ENCODE results near the gene NME2.
"Not testable (repeated sequence)": the region's sequence is repeated elsewhere in the genome, so short reads cannot be mapped to it uniquely, and the experiment has no call there.

The NME2 gene

GRCh38 chr17:51166987-51167931 lies 1.0 kb downstream of the NME2 start:
- H3K36me3 ChIP-seq (ENCODE audit: insufficient read depth, low read length) = peaks cover 31% of the 10 kb centered on the region; the same call in 1 of the 2 replicates

DNA sequence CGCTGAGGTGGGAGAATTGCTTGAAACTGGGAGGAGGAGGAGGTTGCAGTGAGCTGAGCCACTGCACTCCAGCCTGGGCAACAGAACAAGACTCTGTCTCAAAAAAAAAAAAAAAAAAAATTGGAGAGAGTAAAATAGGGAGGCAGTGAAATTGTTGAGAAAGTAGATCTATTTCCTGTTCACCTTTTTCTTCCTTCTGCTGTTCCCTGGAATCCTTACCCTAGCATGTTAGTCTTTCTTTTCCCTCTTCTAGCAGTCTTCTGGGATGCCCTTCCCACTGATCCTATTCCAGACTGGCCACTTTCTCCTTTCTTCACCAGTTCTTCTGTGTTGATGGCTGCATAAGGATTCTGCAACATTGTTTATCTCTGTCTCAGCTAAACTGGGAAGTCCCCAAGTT lies 3.1 kb downstream of the NME2 start:
- TF ChIP-seq CTCF (conservative IDR thresholded peaks at IDR 0.05; ENCODE audit: low read length) (no peak), EZH2phosphoT487 (IDR thresholded peaks at IDR 0.05; ENCODE audit: borderline replicate concordance) (no peak)
- Histone ChIP-seq H3K4me1 (ENCODE audit: insufficient read depth, low read length, poor library complexity, severe bottlenecking) (peaks cover 27% of the 10 kb centered on the region), H3K36me3 (ENCODE audit: insufficient read depth, low read length) (peaks cover 20% of the 10 kb centered on the region; the same call in 1 of the 2 replicates)

More at GRCh38 chr17:51166987-51167931, 1.0 kb downstream of the NME2 start:
- Histone ChIP-seq H3K4me1 (ENCODE audit: insufficient read depth, low read length, poor library complexity, severe bottlenecking) (peaks cover 25% of the 10 kb centered on the region), H3K9me2 (replicated peaks; ENCODE audit: low read depth, low read length) (no peaks in the 10 kb centered on the region), H3K79me2 (ENCODE audit: insufficient read depth, low read length) (peaks cover 36% of the 10 kb centered on the region), H3K27me3 (ENCODE audit: insufficient read depth, low read length, poor library complexity, severe bottlenecking) (no peaks in the 10 kb centered on the region), H3K9me3 (ENCODE audit: insufficient read depth, low read depth, low read length) (no peaks in the 10 kb centered on the region), H2AFZ (ENCODE audit: low read length) (peak overlapping the region; percentile 85), H4K20me1 (ENCODE audit: insufficient read depth, low read length, poor library complexity, severe bottlenecking) (peaks cover 13% of the 10 kb centered on the region), H3F3A (ENCODE audit: low read depth) (peaks cover 3% of the 10 kb centered on the region; the same call in 1 of the 2 replicates), H3K4me3 (ENCODE audit: low read length, poor library complexity, severe bottlenecking) (peak overlapping the region; percentile 78), H3K4me2 (ENCODE audit: low read depth, low read length, poor library complexity, severe bottlenecking) (peak overlapping the region; percentile 89), H3K9ac (ENCODE audit: low read depth, low read length, poor library complexity, severe bottlenecking) (peak overlapping the region; percentile 87)
- peak; percentile 73 for TF ChIP-seq CTCF (conservative IDR thresholded peaks at IDR 0.05; ENCODE audit: low read length)
- TF ChIP-seq EZH2phosphoT487 (IDR thresholded peaks at IDR 0.05; ENCODE audit: borderline replicate concordance) = no peak

DNA sequence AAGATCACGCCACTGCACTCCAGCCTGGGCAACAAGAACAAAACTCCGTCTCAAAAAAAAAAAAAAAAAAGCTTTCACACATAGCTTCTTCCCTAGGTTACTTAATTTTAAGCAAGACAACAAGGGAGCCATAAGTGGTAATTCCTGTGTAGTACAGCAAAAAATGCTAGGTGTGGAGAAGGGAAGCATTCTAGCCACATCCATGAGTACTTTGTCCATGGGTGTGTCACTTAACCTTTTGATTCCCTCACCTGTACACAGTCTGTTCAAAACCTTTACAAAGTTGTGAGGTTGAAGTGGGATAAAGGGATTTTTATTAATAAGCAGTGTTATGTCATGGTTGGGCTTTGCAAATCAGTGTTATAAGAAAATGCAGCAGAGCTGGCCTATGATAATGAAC lies 4.5 kb downstream of the NME2 start:
- peak overlapping the region; percentile 5 for H3K4me2 ChIP-seq (ENCODE audit: low read depth, low read length, poor library complexity, severe bottlenecking)
- peaks cover 3% of the 10 kb centered on the region; the same call in 1 of the 2 replicates for H3F3A ChIP-seq (ENCODE audit: low read depth)
- peaks cover 36% of the 10 kb centered on the region for H3K79me2 ChIP-seq (ENCODE audit: insufficient read depth, low read length)
- H4K20me1 ChIP-seq (ENCODE audit: insufficient read depth, low read length, poor library complexity, severe bottlenecking) = peaks cover 13% of the 10 kb centered on the region
- peaks cover 20% of the 10 kb centered on the region; the same call in 1 of the 2 replicates for H3K36me3 ChIP-seq (ENCODE audit: insufficient read depth, low read length)
- H3K9me2 ChIP-seq (replicated peaks; ENCODE audit: low read depth, low read length) = no peaks in the 10 kb centered on the region
- H3K4me1 ChIP-seq (ENCODE audit: insufficient read depth, low read length, poor library complexity, severe bottlenecking) = peaks cover 22% of the 10 kb centered on the region
- no peak overlapping the region for H2AFZ ChIP-seq (ENCODE audit: low read length)
- no peaks in the 10 kb centered on the region for H3K9me3 ChIP-seq (ENCODE audit: insufficient read depth, low read depth, low read length)
- TF ChIP-seq CTCF (conservative IDR thresholded peaks at IDR 0.05; ENCODE audit: low read length) (no peak), EZH2phosphoT487 (IDR thresholded peaks at IDR 0.05; ENCODE audit: borderline replicate concordance) (no peak)
- no peak overlapping the region for H3K4me3 ChIP-seq (ENCODE audit: low read length, poor library complexity, severe bottlenecking)
- H3K27me3 ChIP-seq (ENCODE audit: insufficient read depth, low read length, poor library complexity, severe bottlenecking) = no peaks in the 10 kb centered on the region
- H3K9ac ChIP-seq (ENCODE audit: low read depth, low read length, poor library complexity, severe bottlenecking) = no peak overlapping the region

More for the DNA sequence above, 3.1 kb downstream of the NME2 start:
- peaks cover 13% of the 10 kb centered on the region for H4K20me1 ChIP-seq (ENCODE audit: insufficient read depth, low read length, poor library complexity, severe bottlenecking)
- H3F3A ChIP-seq (ENCODE audit: low read depth) = peaks cover 3% of the 10 kb centered on the region; the same call in 1 of the 2 replicates
- H3K4me2 ChIP-seq (ENCODE audit: low read depth, low read length, poor library complexity, severe bottlenecking) = peak overlapping the region; percentile 8
- H3K9me2 ChIP-seq (replicated peaks; ENCODE audit: low read depth, low read length) = no peaks in the 10 kb centered on the region
- H2AFZ ChIP-seq (ENCODE audit: low read length) = no peak overlapping the region
- peak overlapping the region; percentile 21 for H3K9ac ChIP-seq (ENCODE audit: low read depth, low read length, poor library complexity, severe bottlenecking)
- H3K27me3 ChIP-seq (ENCODE audit: insufficient read depth, low read length, poor library complexity, severe bottlenecking) = no peaks in the 10 kb centered on the region
- no peaks in the 10 kb centered on the region for H3K9me3 ChIP-seq (ENCODE audit: insufficient read depth, low read depth, low read length)
- peaks cover 36% of the 10 kb centered on the region for H3K79me2 ChIP-seq (ENCODE audit: insufficient read depth, low read length)
- H3K4me3 ChIP-seq (ENCODE audit: low read length, poor library complexity, severe bottlenecking) = no peak overlapping the region

- H3K36me3 ChIP-seq (ENCODE audit: insufficient read depth, low read length) = peaks cover 20% of the 10 kb centered on the region; the same call in 1 of the 2 replicates
These were observed 5.8 kb downstream of the NME2 start for GRCh38 chr17:51172030-51172429.

More at GRCh38 chr17:51172030-51172429, 5.8 kb downstream of the NME2 start:
- H3K9ac ChIP-seq (ENCODE audit: low read depth, low read length, poor library complexity, severe bottlenecking); H3K9me3 ChIP-seq (ENCODE audit: insufficient read depth, low read depth, low read length); H3K9me2 ChIP-seq (replicated peaks; ENCODE audit: low read depth, low read length); H3F3A ChIP-seq (ENCODE audit: low read depth); H3K4me2 ChIP-seq (ENCODE audit: low read depth, low read length, poor library complexity, severe bottlenecking); H3K4me3 ChIP-seq (ENCODE audit: low read length, poor library complexity, severe bottlenecking); H2AFZ ChIP-seq (ENCODE audit: low read length); H3K27me3 ChIP-seq (ENCODE audit: insufficient read depth, low read length, poor library complexity, severe bottlenecking): not testable (repeated sequence)
- Histone ChIP-seq H3K4me1 (ENCODE audit: insufficient read depth, low read length, poor library complexity, severe bottlenecking) (peaks cover 18% of the 10 kb centered on the region), H4K20me1 (ENCODE audit: insufficient read depth, low read length, poor library complexity, severe bottlenecking) (peaks cover 13% of the 10 kb centered on the region), H3K79me2 (ENCODE audit: insufficient read depth, low read length) (peaks cover 32% of the 10 kb centered on the region)

All from Loucy (cell line).